ENCODE measurements around the gene GPR55. TPM values are rescaled to one million over a fixed set of nuclear protein-coding genes. Genes with fewer than 3 reads are reported as not detected.

The GPR55 gene
- total RNA-seq, 1 experiment from 2014 or later, result not detected

DNA sequence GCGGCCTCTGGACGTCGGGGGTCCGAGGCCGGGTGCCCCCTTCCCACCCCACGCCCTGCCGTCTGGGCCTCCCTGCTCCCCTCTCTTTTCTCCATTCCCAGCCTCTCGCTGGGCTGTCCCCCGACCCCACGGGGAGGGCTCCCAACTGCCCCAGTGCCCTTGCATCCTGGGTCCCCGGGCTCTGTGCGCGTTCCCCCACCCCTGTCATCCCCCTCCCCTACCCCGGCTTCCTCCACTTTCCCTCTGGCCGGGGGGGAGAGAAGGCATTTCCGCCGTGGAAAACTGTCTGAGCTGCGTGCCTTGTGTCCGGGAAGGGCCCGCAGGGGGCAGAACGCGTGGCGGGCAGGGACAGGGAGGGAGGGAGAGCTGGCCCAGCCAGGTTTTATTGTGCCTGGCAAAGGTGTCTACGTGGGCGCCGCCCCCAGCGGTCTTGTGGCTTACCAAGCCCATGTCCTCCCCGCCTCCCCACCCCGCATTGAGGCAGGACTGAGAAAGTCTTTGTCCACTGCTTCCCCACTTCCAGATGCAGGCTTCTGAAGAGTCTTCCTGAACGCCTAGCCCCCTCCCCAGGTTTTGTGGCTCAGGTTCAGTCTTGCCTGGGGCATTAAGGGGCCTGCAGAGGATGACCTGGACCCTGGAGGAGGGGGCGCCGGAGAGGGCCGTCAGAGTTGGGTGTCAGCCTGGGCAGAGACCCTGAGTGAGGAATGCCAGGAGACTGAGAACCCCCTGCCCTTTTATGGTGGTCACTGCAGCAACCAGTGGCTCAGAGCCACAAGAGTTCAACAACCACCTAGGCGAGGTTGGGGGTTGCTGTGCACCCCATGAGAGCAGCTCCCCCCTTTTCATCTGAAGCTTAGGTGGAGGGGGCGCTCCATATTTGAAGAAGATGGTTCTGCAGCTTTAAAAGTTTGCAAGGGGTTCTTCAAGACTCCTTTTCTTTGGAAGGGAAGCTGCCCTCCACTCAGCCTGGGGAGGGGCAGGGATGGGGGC lies 59.0 kb downstream of the GPR55 start:
- BruUV-seq (replicated peaks), result no TSS peak
- no peak for DNase-seq
- peaks cover 15% of the 10 kb centered on the region for H3K4me1 Mint-ChIP-seq (ENCODE audit: low read depth, unreplicated experiment)
- Histone ChIP-seq H3K4me1 (peaks cover 34% of the 10 kb centered on the region), H3K9me3 (no peaks in the 10 kb centered on the region), H3K4me3 (ENCODE audit: low read depth, low read length) (peak overlapping the region; percentile 71), H3K36me3 (ENCODE audit: control insufficient read depth, insufficient read depth, low read length) (no peaks in the 10 kb centered on the region), H3K27me3 (replicated peaks; ENCODE audit: control insufficient read depth, insufficient read depth, low read length) (no peaks in the 10 kb centered on the region)
- peaks cover 6% of the 10 kb centered on the region for H3K36me3 Mint-ChIP-seq (ENCODE audit: insufficient read depth, unreplicated experiment)
- TF ChIP-seq, protein P1, sequence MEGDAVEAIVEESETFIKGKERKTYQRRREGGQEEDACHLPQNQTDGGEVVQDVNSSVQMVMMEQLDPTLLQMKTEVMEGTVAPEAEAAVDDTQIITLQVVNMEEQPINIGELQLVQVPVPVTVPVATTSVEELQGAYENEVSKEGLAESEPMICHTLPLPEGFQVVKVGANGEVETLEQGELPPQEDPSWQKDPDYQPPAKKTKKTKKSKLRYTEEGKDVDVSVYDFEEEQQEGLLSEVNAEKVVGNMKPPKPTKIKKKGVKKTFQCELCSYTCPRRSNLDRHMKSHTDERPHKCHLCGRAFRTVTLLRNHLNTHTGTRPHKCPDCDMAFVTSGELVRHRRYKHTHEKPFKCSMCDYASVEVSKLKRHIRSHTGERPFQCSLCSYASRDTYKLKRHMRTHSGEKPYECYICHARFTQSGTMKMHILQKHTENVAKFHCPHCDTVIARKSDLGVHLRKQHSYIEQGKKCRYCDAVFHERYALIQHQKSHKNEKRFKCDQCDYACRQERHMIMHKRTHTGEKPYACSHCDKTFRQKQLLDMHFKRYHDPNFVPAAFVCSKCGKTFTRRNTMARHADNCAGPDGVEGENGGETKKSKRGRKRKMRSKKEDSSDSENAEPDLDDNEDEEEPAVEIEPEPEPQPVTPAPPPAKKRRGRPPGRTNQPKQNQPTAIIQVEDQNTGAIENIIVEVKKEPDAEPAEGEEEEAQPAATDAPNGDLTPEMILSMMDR (IDR thresholded peaks at IDR 0.05; ENCODE audit: insufficient read depth in 1 of 2, low read depth in 1 of 2, low read length in 1 of 2, severe bottlenecking in 1 of 2, unreplicated experiment in 1 of 2), result no peak
- intact Hi-C loops (cut with micrococcal nuclease; ENCODE audit: unreplicated experiment), result no loop called here
- ChIA-PET POLR2A (no interaction called here), CTCF (no interaction called here)
- no peaks in the 10 kb centered on the region for H3K27me3 Mint-ChIP-seq (ENCODE audit: insufficient read depth, unreplicated experiment)
- H3K9me3 Mint-ChIP-seq (ENCODE audit: unreplicated experiment), result no peaks in the 10 kb centered on the region
- H3K4me3 Mint-ChIP-seq (ENCODE audit: unreplicated experiment), result peak overlapping the region; percentile 92
- H3K27ac Mint-ChIP-seq (ENCODE audit: unreplicated experiment), result no peak overlapping the region

DNA sequence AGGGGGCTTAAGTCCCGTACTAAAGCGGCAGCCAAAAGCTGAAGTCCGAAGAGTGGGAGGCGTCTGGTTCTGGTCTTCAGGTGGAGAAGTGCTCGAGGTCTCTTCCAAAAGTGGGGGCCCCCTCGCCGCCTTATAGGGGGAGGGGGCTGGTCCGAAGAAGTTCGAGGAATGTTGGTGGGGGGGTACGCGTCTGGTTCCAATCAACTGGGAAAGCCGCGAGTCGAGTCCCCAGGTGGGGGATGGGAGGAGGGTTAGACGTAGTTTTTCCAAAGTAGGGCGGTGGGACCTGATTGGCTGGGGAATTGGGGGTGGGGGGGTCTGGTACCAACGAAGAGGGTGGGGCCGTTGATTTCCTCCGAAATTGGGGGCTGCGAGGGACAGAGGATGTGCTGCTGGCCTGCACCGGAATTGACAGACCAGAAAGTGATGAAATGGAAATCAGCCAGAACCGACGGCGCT lies 59.7 kb downstream of the GPR55 start:
- H3K27me3 ChIP-seq (replicated peaks; ENCODE audit: control insufficient read depth, insufficient read depth, low read length), result no peaks in the 10 kb centered on the region
- peak overlapping the region; percentile 71 for H3K4me3 ChIP-seq (ENCODE audit: low read depth, low read length)
- POLR2A ChIA-PET, result no interaction called here
- CTCF ChIA-PET, result interaction anchor here (0.6 to 1.0 kb wide), 3 partner anchors 12 to 185 kb away, joined by 3 read pairs; no protein-coding TSS in a partner anchor
- Mint-ChIP-seq H3K27me3 (ENCODE audit: insufficient read depth, unreplicated experiment) (no peaks in the 10 kb centered on the region), H3K36me3 (ENCODE audit: insufficient read depth, unreplicated experiment) (no peaks in the 10 kb centered on the region), H3K9me3 (ENCODE audit: unreplicated experiment) (no peaks in the 10 kb centered on the region), H3K4me3 (ENCODE audit: unreplicated experiment) (peak overlapping the region; percentile 92), H3K27ac (ENCODE audit: unreplicated experiment) (peak overlapping the region; percentile 68), H3K4me1 (ENCODE audit: low read depth, unreplicated experiment) (peaks cover 11% of the 10 kb centered on the region)
- BruUV-seq (replicated peaks), result no TSS peak
- intact Hi-C loops (cut with micrococcal nuclease; ENCODE audit: unreplicated experiment), result no loop called here
- no peaks in the 10 kb centered on the region for H3K36me3 ChIP-seq (ENCODE audit: control insufficient read depth, insufficient read depth, low read length)
- H3K4me1 ChIP-seq, result peaks cover 27% of the 10 kb centered on the region
- TF ChIP-seq, protein P1 (IDR thresholded peaks at IDR 0.05; ENCODE audit: insufficient read depth in 1 of 2, low read depth in 1 of 2, low read length in 1 of 2, severe bottlenecking in 1 of 2, unreplicated experiment in 1 of 2), result no peak
- DNase-seq, result no peak
- no peaks in the 10 kb centered on the region for H3K9me3 ChIP-seq

DNA sequence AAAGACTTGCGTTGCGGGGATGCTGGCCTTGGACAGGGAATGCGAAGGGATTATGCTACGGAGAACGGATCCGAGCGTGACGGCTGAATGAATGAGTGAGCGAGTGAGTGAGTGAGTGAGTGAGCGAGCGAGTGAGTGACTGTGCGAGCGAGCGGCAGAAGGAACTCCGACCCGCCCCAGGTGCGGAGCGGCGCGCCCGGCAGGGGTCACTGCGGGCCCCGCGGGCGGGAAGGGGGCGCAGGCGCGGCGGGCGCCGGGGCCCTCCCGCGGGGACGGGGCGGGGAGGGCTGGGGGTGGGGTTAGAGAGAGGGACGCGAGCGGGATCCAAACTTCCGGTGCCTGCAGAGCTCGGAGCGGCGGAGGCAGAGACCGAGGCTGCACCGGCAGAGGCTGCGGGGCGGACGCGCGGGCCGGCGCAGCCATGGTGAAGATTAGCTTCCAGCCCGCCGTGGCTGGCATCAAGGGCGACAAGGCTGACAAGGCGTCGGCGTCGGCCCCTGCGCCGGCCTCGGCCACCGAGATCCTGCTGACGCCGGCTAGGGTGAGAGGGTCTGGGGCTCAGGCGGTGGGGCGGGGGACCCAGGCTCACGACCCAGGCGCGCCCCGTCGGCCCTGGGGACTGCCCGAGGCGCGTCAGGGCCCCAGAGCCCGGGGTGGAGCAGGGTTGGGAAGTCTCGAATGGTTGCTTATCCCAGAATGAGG lies 60.3 kb downstream of the GPR55 start, which contains the start of gene ITM2C:
ITM2C (plus strand) TSS at position 338 of the 702 bp plus-strand sequence; CDS start at position 422, 84 bp downstream.
- intact Hi-C loops (cut with micrococcal nuclease; ENCODE audit: unreplicated experiment), result loop anchor here (1.0 kb wide), 1 partner anchor 123 kb away; no protein-coding TSS in a partner anchor
- Histone ChIP-seq H3K4me1 (peaks cover 21% of the 10 kb centered on the region), H3K27me3 (replicated peaks; ENCODE audit: control insufficient read depth, insufficient read depth, low read length) (no peaks in the 10 kb centered on the region), H3K36me3 (ENCODE audit: control insufficient read depth, insufficient read depth, low read length) (no peaks in the 10 kb centered on the region), H3K9me3 (no peaks in the 10 kb centered on the region), H3K4me3 (ENCODE audit: low read depth, low read length) (peak within 1 kb of the TSS; percentile 71)
- ChIA-PET CTCF (interaction anchor here (0.6 to 1.0 kb wide), 4 partner anchors 12 to 185 kb away, joined by 3 read pairs; no protein-coding TSS in a partner anchor), POLR2A (no interaction called here)
- BruUV-seq (replicated peaks), result TSS peak; percentile 45
- TF ChIP-seq, protein P1 (IDR thresholded peaks at IDR 0.05; ENCODE audit: insufficient read depth in 1 of 2, low read depth in 1 of 2, low read length in 1 of 2, severe bottlenecking in 1 of 2, unreplicated experiment in 1 of 2), result peak; percentile 40 to 46
- peak within 1 kb of the TSS; percentile 92 for H3K4me3 Mint-ChIP-seq (ENCODE audit: unreplicated experiment)
- H3K36me3 Mint-ChIP-seq (ENCODE audit: insufficient read depth, unreplicated experiment), result no peaks in the 10 kb centered on the region
- no peaks in the 10 kb centered on the region for H3K9me3 Mint-ChIP-seq (ENCODE audit: unreplicated experiment)
- H3K27ac Mint-ChIP-seq (ENCODE audit: unreplicated experiment), result peak within 1 kb of the TSS; percentile 68
- DNase-seq, result peak; percentile 77 to 81
- H3K27me3 Mint-ChIP-seq (ENCODE audit: insufficient read depth, unreplicated experiment), result no peaks in the 10 kb centered on the region
- H3K4me1 Mint-ChIP-seq (ENCODE audit: low read depth, unreplicated experiment), result peaks cover 7% of the 10 kb centered on the region
